ENCODE results near the gene YWHAH.

YWHAH gene

DNA sequence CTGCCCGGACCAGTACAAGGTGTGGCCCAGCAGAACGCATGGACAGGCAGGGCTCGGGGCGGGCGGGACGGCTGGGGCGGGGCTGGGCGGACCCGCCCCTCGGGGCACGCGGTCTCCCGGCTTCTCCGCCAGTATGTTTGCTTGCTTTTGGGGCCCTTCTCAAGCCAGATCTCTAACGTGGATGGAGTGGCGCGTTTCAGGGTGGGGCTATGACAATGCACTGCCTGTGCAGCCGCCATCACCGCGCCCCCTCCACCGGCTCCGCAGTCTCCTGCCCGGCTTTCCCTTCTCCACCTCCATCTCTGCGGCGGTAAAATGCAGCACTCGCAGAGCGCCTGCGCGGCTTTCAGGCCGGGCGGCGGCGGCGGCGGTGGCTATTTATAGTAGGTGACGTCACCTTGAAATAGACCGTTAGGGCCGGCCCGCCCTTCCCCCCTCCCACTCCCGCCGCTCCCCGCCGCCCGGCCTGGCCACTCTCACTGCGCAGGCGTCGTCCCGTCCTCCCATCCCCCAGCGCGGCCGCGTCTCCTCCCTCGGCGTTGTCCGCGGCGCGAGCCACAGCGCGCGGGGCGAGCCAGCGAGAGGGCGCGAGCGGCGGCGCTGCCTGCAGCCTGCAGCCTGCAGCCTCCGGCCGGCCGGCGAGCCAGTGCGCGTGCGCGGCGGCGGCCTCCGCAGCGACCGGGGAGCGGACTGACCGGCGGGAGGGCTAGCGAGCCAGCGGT lies at the start of gene YWHAH:
YWHAH (plus strand) TSS at position 558 of the 722 bp plus-strand sequence. CDS start 199 bp downstream, outside the sequence.
- DNase-seq: peak; percentile 91

DNA sequence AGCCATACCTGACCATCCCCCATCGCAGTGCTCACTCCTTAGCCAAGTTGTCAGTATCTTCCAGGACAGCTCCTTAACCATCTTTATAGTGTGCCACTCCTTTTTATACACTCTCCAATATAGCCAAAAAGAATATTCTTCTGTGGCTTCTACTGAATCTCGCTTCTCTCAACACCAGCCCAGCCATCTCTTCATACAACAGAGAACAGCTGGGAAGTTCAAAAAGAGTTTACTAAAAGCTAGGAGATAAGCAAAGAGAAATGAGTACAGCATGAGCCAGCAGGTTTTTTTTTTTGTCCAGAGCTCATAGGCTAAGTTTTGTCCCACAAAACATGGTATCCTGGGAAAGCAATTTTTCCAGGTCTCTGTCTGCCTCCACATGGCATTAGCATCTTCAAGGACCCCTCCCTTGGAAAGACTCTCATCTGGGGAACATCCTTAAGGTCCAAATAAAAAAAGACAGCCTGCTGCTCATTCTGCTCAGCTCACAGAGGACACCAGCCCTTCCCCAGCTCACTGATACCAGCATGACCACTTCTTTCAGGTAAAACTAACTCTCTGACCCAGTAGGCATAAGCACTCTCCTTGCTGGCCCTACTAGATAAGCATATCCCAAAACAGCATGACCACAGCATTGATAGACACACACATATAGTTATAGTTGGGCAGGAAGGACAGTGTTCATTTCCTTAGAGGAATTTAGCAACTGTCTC lies 48.8 kb upstream of the YWHAH start:
- no peak for DNase-seq

DNA sequence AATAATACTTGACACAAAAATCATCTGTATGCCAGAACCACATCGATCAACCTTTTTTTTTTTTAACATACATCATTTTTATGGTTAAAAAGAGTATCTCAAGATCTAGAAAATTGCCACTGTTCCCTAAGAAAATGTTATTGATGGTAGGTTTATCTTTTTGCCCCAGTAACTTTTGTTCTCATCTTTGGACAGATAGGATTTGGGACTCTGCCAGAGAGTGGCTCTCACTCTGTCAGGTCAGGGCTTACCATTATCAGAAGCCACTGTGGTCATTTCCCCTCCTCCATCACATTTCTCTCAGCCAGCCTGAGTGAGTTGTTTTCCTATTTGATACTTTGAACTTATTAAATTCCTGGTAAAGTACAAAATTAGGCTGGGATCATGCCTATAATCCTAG lies 47.9 kb upstream of the YWHAH start:
- no peak for DNase-seq

DNA sequence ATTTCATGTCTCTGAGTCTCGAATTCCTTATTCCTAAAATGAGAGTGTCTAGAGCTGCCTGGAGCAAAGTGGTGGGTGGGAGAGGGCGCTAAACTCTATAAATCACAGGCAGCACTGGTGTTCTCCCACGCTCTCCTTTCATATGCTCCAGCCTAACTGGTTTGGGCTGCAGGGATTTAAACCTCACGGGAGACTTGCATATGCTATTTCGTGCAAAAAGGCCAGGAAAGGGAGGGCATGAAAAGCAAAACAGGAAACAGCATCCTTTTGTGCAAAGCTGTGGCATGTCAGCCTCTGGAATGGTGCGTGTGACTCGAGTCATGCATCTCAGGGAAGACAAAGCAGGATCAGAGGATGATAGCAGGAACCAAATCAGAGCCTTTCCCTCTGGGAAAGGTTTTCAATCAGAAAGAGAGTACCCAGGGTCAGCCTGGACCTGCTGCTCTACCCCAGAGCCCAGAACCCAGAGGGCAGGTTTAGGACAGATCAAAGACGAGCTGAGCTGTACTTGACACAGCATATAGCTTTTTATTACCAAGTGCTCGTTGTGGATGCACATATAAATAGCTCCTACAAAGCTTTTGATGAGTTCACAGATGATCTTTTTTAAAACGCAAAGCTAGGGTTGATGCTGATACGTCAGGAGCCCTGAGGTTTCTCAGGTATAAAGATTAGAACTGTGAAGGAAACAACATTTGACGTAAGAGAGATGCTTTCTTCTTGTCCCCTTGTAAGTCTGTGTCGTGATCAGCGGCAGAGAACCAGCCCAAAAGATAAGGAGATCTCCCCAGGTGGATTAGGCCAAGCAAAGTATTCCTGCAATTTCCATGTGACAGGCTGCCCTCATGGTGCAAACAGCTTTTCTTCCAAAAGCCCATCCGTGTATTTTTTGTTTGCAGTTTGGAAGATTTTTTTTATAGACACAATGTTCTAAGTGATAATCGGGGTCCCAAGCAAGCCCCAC lies 46.2 kb upstream of the YWHAH start:
- no peak for DNase-seq

- DNase-seq: no peak
Observed at GRCh38 chr22:31898926-31899325, 45.4 kb upstream of the YWHAH start.

- no peak for DNase-seq
Observed at GRCh38 chr22:31899669-31900068, 44.7 kb upstream of the YWHAH start.

DNA sequence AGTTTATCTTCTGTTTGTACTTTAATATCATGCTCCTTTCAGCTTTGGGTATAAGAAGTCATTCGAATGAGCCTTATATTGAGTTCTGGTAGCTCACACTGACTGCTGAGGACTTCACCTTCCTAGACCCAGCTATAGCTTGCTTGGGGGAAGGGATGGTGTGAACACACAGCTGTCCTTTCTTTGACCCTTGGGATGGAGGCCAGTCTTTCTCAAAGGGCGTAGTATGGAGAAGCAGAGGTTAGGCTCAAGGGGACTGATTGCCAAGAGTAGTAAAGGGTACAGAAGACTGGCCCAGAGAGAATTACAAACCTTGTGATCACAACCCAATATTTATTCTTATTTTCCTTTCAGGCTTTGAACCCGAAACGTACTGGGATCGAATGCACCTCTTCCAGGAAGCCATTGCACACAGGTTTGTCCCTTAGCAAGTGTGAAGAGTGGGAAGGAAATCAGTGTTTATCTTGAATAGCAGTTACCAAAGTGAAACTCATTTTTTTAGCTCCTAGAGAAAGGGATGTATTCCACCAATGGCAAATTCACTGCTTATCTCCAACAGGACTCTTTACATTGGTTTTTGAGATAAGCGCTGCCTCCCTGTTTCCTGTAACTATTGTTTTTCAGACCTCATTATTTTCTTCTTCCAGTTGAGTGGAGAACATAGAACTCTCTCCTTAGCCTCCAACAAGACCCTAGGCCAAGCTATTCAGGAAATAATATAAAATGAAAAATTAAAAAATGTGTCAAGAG lies 42.8 kb upstream of the YWHAH start:
- no peak for DNase-seq

DNA sequence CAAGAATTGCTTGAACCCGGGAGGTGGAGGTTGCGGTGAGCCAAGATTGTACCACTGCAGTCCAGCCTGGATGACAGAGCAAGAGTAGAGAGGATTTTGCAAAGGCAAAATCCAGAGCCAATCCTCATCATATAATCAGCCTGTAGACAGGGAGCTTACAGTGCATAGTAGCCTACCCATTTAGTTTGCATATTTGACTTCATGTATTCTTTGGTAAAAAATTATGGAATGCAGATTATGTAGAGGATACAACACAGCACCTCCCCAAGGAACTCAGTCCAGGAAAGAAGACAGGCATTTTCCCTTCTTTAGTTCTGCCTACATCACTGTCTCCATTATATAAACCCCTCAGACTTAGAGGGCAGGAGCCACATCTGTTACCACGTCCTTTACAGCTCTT lies 39.7 kb upstream of the YWHAH start:
- DNase-seq: no peak

- no peak for DNase-seq
Observed at GRCh38 chr22:31905356-31905755, 39.0 kb upstream of the YWHAH start.

DNA sequence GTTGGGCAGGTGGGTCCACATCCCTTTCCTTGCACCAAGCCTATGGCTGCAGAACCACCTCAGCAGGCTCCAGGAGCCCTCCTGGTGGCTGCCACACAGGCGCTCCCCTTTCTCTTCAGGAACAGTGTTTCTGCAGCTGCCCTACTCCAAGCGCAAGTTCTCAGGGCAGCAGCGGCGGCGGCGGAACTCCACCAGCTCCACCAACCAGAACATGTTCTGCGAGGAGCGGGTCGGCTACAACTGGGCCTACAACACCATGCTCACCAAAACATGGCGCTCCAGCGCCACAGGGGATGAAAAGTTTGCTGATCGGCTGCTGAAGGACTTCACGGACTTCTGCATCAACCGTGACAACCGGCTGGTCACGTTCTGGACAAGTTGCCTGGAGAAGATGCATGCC lies 38.2 kb upstream of the YWHAH start:
- DNase-seq: no peak

DNA sequence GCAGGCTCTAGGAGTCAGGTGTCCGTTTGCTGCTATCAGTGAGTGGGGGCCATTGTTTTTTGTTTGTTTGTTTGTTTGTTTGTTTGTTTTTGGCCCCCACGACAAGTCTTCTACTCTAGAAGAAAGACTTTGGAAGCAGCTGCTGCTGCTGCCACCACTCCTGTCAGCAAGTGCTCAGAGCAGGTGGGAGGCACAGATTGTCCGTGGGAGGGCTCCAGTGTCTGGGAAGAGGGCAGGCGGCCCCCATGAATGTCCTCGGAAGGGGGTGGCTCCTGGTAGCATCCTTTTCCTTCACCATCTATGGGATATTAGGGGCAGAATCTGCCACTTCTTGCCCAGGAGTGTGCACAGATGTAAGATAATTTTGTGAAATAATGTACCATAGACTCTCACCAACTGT lies 37.8 kb upstream of the YWHAH start:
- DNase-seq: no peak

GRCh38 chr22:31909977-31910376 lies 34.4 kb upstream of the YWHAH start:
- DNase-seq: no peak

- no peak for DNase-seq
Observed at GRCh38 chr22:31911565-31912406, 32.5 kb upstream of the YWHAH start.

GRCh38 chr22:31912407-31912743 lies 32.0 kb upstream of the YWHAH start:
- DNase-seq: no peak

- no peak for DNase-seq
Observed at GRCh38 chr22:31915586-31915985, 28.7 kb upstream of the YWHAH start.

- no peak for DNase-seq
Observed at GRCh38 chr22:31917227-31917921, 27.0 kb upstream of the YWHAH start.

DNA sequence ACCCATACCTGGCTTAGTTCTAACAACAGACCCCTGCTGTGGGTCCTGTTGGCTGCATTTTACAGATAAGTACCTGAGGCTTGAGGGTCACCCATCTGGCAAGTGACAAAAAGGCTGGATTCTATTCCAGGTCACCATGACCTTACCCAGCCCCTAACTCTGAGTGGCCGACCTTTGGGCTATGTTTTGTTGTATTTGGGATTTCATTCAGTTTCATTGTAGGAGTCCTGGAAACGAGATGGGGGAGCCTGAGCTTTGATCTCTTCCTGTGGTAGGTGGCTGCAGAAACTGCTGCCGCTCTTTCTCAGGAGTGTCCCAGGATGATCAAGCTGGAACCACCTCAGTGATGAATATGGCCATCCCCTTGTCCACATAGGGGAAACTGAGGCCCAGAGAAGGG lies 24.6 kb upstream of the YWHAH start:
- DNase-seq: no peak

- DNase-seq: no peak
Observed at GRCh38 chr22:31920306-31920705, 24.0 kb upstream of the YWHAH start.

DNA sequence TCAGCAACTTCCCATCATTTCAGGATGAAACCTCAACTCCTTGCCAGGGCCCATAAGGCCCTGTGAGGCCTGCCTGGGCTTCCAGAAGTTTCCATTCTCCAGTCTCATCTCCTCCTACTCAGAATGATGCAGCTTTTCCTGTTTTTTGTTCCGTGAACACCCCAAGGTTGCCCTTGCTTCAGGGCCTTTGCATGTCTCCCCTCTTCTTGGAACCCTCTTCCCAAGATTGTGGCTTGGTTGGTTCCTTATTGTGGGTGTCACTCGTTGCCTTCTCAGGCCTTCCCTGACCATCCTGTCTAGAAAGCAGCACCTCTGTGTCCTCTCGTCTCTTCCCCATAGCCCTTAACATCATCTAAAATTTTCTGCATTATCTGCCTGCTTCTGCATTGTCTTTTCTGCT lies 23.2 kb upstream of the YWHAH start:
- no peak for DNase-seq

DNA sequence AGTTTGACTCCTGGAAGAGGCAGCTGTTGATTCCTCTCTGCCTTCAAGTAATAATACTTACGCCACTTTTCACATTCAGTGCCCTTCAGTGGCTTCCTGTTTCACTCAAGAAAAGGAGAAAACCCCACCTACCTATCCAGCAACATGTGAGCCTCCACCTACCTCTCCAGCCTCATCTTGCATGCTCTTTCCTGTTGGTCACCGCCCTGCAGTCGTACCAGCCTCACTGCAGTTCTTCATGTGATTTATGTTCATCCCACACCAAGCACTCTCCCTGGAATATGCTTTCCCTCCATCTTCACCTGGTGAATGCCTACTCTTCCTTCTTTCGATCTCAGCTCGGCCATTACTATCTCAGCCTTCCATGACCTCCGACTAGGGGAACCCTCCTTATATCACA lies 21.8 kb upstream of the YWHAH start:
- DNase-seq: no peak

DNA sequence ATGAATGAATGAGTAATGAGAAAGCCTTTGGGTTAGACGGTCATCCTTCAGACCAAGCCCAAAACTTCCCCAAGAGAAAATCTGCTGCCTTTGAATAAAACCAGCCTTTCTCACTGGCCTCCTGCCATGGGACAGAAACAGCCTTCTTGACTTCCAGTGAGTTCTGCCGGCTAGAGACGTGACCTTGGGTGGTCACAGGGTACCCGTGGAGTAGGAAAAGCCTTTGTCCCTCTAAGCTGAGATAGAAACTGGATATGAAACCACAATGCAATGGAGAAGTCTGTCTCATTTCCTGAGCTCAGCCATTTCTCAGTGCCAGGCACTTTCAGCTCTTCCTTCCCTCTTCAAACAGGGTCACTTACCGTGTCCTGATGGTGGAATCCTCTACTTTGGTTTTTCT lies 21.2 kb upstream of the YWHAH start:
- no peak for DNase-seq
